Suprapubic skin (tissue), 3 donors: ENCODE measurements around the gene FGD5.

Source experiments
- EP300 ChIP-seq: sonication (generic); formaldehyde crosslinking; IDR thresholded peaks from one replicate; pipeline ENCODE4 v1.6.1; 2017; ENCODE audit warnings: antibody characterized with exemption
- POLR2A ChIP-seq, 2 donors: fragments of 450-650 bp; IDR thresholded peaks; one replicate each; pipeline ENCODE4 v1.6.1; 2017; ENCODE audit warnings: antibody characterized with exemption in 2 of 2, mild to moderate bottlenecking in 2 of 2, moderate library complexity in 2 of 2
- TF ChIP-seq, protein P1 (sequence below), 2 donors: fragments of 200-600 bp in 1 of 2; fragments of 450-650 bp in 1 of 2; sonication (generic) in 1 of 2; IDR thresholded peaks; one replicate each; pipeline ENCODE4 v1.5.1; 2016 to 2019; ENCODE audit warnings: antibody characterized with exemption in 2 of 2, mild to moderate bottlenecking in 1 of 2, moderate library complexity in 1 of 2

DNA sequence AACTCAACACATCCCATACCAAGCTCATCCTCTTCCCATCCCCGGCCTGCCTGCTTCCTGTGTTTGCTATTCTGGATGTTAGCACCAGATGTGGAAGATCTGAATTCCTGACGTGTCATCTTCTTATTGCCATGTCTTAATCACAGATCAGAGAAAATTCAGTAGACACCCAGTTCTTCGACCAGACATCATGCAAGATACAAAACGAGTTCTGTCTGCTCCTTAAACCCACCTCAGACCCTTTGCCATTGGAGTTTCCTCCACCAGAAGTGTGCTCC is 52.0 kb downstream of the FGD5 start:
- TF ChIP-seq POLR2A (IDR thresholded peaks at IDR 0.05) (no peak), EP300 (no peak)
- TF ChIP-seq, protein P1, sequence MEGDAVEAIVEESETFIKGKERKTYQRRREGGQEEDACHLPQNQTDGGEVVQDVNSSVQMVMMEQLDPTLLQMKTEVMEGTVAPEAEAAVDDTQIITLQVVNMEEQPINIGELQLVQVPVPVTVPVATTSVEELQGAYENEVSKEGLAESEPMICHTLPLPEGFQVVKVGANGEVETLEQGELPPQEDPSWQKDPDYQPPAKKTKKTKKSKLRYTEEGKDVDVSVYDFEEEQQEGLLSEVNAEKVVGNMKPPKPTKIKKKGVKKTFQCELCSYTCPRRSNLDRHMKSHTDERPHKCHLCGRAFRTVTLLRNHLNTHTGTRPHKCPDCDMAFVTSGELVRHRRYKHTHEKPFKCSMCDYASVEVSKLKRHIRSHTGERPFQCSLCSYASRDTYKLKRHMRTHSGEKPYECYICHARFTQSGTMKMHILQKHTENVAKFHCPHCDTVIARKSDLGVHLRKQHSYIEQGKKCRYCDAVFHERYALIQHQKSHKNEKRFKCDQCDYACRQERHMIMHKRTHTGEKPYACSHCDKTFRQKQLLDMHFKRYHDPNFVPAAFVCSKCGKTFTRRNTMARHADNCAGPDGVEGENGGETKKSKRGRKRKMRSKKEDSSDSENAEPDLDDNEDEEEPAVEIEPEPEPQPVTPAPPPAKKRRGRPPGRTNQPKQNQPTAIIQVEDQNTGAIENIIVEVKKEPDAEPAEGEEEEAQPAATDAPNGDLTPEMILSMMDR (IDR thresholded peaks at IDR 0.05), result no peak
